ENCODE results near the gene TMEM258. TPM values are rescaled to one million over a fixed set of nuclear protein-coding genes. Genes with fewer than 3 reads are reported as not detected.

TMEM258 gene
- total and polyA plus RNA-seq, 2 donors (not counting 1 experiment from before 2014, with no cell fraction given) = 65.8 to 130 TPM

GRCh38 chr11:61836193-61836592 lies 43.8 kb upstream of the TMEM258 start:
- Histone ChIP-seq H3K9ac (ENCODE audit: low read length) (no peak overlapping the region), H3K79me2 (ENCODE audit: control insufficient read depth, insufficient read depth, low read length) (no peaks in the 10 kb centered on the region), H3K4me1 (ENCODE audit: control insufficient read depth in 2 of 2, insufficient read depth in 2 of 2, low read length in 2 of 2) (peaks cover 16 to 23% of the 10 kb centered on the region in 2 donors), H4K20me1 (ENCODE audit: control insufficient read depth, insufficient read depth, low read length, poor library complexity, severe bottlenecking) (no peaks in the 10 kb centered on the region), H2AFZ (ENCODE audit: insufficient read depth, low read depth, low read length, poor library complexity, severe bottlenecking) (no peak overlapping the region), H3K36me3 (replicated peaks in 1 of 2; ENCODE audit: control extremely low read depth in 1 of 2, control insufficient read depth in 1 of 2, extremely low read depth in 1 of 2, insufficient read depth in 2 of 2, low read length in 1 of 2) (no peaks in the 10 kb centered on the region), H3K27me3 (replicated peaks in 1 of 4; ENCODE audit: control extremely low read depth in 1 of 4, control insufficient read depth in 3 of 4, insufficient read depth in 4 of 4, low read length in 3 of 4) (no peaks in the 10 kb centered on the region), H3K9me3 (ENCODE audit: control extremely low read depth in 1 of 3, control insufficient read depth in 2 of 3, insufficient read depth in 1 of 3, low read length in 2 of 3) (peaks cover 0 to 8% (median 0%) of the 10 kb centered on the region in 3 donors), H3K4me3 (ENCODE audit: control extremely low read depth in 1 of 5, extremely low read depth in 1 of 5, insufficient read depth in 1 of 5, low read depth in 2 of 5, low read length in 4 of 5) (no peak overlapping the region), H3K4me2 (replicated peaks; ENCODE audit: low read depth, low read length, poor library complexity, severe bottlenecking) (no peak overlapping the region), H3K27ac (ENCODE audit: low read length in 2 of 2) (no peak overlapping the region)
- no peak for DNase-seq
- Mint-ChIP-seq H3K27ac (no peak overlapping the region), H3K4me3 (no peak overlapping the region), H3K27me3 (no peaks in the 10 kb centered on the region), H3K4me1 (peaks cover 25% of the 10 kb centered on the region), H3K9me3 (ENCODE audit: insufficient read depth) (no peaks in the 10 kb centered on the region)
- ATAC-seq (ENCODE audit: low read depth) = no peak
- CTCF ChIA-PET = no interaction called here
- WGBS (ENCODE audit: insufficient coverage) = 98% methylated on average over 8 of the region's 8 CpGs
- TF ChIP-seq CTCF (IDR thresholded peaks at IDR 0.05) (no peak), EZH2 (IDR thresholded peaks at IDR 0.05; ENCODE audit: borderline replicate concordance, insufficient read depth, low read depth, low read length, poor library complexity, severe bottlenecking) (no peak)
- intact Hi-C loops (cut with micrococcal nuclease) = no loop called here
- POLR2A ChIA-PET = no interaction called here

DNA sequence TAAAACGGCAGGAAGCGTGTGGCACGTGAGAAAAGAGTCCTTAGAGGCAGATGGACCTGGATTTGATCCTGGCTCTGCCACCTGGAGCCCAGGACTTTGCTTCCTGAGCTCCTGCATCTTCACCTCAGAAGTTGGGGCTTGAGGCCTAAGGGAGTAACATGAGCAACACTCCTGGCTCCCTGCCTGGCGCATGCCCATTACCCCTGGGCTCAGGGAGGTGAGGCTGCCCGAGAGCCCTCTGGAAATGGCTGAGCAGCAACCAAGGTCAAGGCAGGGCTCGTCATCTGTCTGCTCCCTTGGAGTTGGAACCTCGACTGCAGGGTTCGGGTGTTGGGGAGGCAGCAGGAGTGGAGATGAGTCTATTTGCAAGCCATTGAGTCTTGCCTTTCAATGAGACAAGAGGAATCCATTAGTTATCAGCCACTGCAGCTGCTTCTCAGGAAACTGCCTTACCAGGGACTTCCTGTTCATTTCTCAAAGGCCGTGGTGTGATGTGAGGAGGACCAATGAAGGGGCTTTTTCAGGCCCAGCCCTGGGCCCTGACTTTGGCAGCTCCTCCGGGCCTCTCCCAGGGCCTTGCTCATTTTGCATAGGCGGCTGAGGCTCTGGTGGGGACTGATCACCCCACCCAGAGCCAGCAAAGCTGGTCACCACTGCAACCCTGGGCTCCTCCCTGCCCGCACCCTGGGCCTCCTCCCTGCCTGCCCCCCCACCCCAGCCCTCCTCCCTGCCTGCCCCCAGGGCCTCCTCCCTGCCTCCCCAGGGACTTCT lies 42.1 kb upstream of the TMEM258 start:
- peak; percentile 83 for ATAC-seq (ENCODE audit: low read depth)
- no peaks in the 10 kb centered on the region for H3K27me3 Mint-ChIP-seq
- DNase-seq = peak; percentile 66
- no peaks in the 10 kb centered on the region for H3K9me3 Mint-ChIP-seq (ENCODE audit: insufficient read depth)
- Histone ChIP-seq H3K79me2 (ENCODE audit: control insufficient read depth, insufficient read depth, low read length) (no peaks in the 10 kb centered on the region), H3K9ac (ENCODE audit: low read length) (no peak overlapping the region), H4K20me1 (ENCODE audit: control insufficient read depth, insufficient read depth, low read length, poor library complexity, severe bottlenecking) (no peaks in the 10 kb centered on the region), H3K27me3 (replicated peaks in 1 of 4; ENCODE audit: control extremely low read depth in 1 of 4, control insufficient read depth in 3 of 4, insufficient read depth in 4 of 4, low read length in 3 of 4) (peaks cover 0 to 2% (median under 1%) of the 10 kb centered on the region in 4 experiments), H3K27ac (ENCODE audit: low read length in 2 of 2) (peak overlapping the region; percentile 2 to 68), H2AFZ (ENCODE audit: insufficient read depth, low read depth, low read length, poor library complexity, severe bottlenecking) (peak overlapping the region; percentile 95), H3K9me3 (ENCODE audit: control extremely low read depth in 1 of 3, control insufficient read depth in 2 of 3, insufficient read depth in 1 of 3, low read length in 2 of 3) (peaks cover 0 to 3% (median 0%) of the 10 kb centered on the region in 3 donors), H3K4me1 (ENCODE audit: control insufficient read depth in 2 of 2, insufficient read depth in 2 of 2, low read length in 2 of 2) (peaks cover 17 to 25% of the 10 kb centered on the region in 2 donors), H3K36me3 (replicated peaks in 1 of 2; ENCODE audit: control extremely low read depth in 1 of 2, control insufficient read depth in 1 of 2, extremely low read depth in 1 of 2, insufficient read depth in 2 of 2, low read length in 1 of 2) (no peaks in the 10 kb centered on the region), H3K4me2 (replicated peaks; ENCODE audit: low read depth, low read length, poor library complexity, severe bottlenecking) (peak overlapping the region; percentile 67), H3K4me3 (ENCODE audit: control extremely low read depth in 1 of 5, extremely low read depth in 1 of 5, insufficient read depth in 1 of 5, low read depth in 2 of 5, low read length in 4 of 5) (no peak overlapping the region)
- ChIA-PET CTCF (interaction anchor here (0.9 to 2.4 kb wide), 5 partner anchors 36 to 64 kb away, joined by 3 to 6 read pairs (median 4); no protein-coding TSS in a partner anchor), POLR2A (interaction anchor here (0.6 to 1.4 kb wide), 2 partner anchors 17 to 36 kb away, joined by 3 read pairs; partner anchors contain the start of gene FADS1)
- TF ChIP-seq EZH2 (IDR thresholded peaks at IDR 0.05; ENCODE audit: borderline replicate concordance, insufficient read depth, low read depth, low read length, poor library complexity, severe bottlenecking) = no peak
- TF ChIP-seq CTCF (IDR thresholded peaks at IDR 0.05) = no peak
- H3K4me3 Mint-ChIP-seq = peak overlapping the region; percentile 29
- 33% methylated on average over 11 of the region's 12 CpGs for WGBS (ENCODE audit: insufficient coverage)
- intact Hi-C loops (cut with micrococcal nuclease) = no loop called here
- peaks cover 26% of the 10 kb centered on the region for H3K4me1 Mint-ChIP-seq
- peak overlapping the region; percentile 89 for H3K27ac Mint-ChIP-seq
